Measurements from ENCODE around the gene ATAD3B.
"Not testable (repeated sequence)": the region's sequence is repeated elsewhere in the genome, so short reads cannot be mapped to it uniquely, and the experiment has no call there.

- TF ChIP-seq ZBTB11 (CRISPR knock-in tag; IDR thresholded peaks at IDR 0.05); CBFB (IDR thresholded peaks at IDR 0.05; ENCODE audit: low read depth); POLR2A (IDR thresholded peaks at IDR 0.05; ENCODE audit: low read depth, low read length); YY1 (IDR thresholded peaks at IDR 0.05; ENCODE audit: low read depth, low read length): not testable (repeated sequence)
- TF ChIP-seq, protein P1, sequence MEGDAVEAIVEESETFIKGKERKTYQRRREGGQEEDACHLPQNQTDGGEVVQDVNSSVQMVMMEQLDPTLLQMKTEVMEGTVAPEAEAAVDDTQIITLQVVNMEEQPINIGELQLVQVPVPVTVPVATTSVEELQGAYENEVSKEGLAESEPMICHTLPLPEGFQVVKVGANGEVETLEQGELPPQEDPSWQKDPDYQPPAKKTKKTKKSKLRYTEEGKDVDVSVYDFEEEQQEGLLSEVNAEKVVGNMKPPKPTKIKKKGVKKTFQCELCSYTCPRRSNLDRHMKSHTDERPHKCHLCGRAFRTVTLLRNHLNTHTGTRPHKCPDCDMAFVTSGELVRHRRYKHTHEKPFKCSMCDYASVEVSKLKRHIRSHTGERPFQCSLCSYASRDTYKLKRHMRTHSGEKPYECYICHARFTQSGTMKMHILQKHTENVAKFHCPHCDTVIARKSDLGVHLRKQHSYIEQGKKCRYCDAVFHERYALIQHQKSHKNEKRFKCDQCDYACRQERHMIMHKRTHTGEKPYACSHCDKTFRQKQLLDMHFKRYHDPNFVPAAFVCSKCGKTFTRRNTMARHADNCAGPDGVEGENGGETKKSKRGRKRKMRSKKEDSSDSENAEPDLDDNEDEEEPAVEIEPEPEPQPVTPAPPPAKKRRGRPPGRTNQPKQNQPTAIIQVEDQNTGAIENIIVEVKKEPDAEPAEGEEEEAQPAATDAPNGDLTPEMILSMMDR (IDR thresholded peaks at IDR 0.05 in 2 of 3, conservative IDR thresholded peaks at IDR 0.05 in 1 of 3; ENCODE audit: control insufficient read depth in 2 of 3, extremely low read depth in 1 of 3, insufficient read depth in 1 of 3, low read depth in 3 of 3, low read length in 3 of 3): not testable (repeated sequence)
These were observed 52.1 kb downstream of the ATAD3B start for GRCh38 chr1:1523651-1524050.
